Activated naive CD8-positive, alpha-beta T cell treated with anti-CD3 and anti-CD28 coated beads, Interleukin-2, amount 50 U/mL, for 16 hours (primary cell): ENCODE results near the gene SRF.

Source experiments
- DNase-seq: peaks from one replicate; pipeline ENCODE4 v3.0.0-alpha.2; 2020; ENCODE audit warnings: low read depth, low spot score

SRF gene

GRCh38 chr6:43216200-43216599 lies 45.1 kb downstream of the SRF start:
- no peak for DNase-seq

- DNase-seq: no peak
These were observed 46.3 kb downstream of the SRF start for GRCh38 chr6:43217351-43217750.

GRCh38 chr6:43219119-43219518 lies 48.0 kb downstream of the SRF start:
- no peak for DNase-seq

- no peak for DNase-seq
These were observed 48.7 kb downstream of the SRF start for GRCh38 chr6:43219814-43220213.

- no peak for DNase-seq
These were observed 49.4 kb downstream of the SRF start for GRCh38 chr6:43220439-43220951.

GRCh38 chr6:43221046-43221972 lies 50.2 kb downstream of the SRF start:
- DNase-seq: no peak

- no peak for DNase-seq
These were observed 51.5 kb downstream of the SRF start for GRCh38 chr6:43222418-43223059.

GRCh38 chr6:43223175-43223574 lies 52.1 kb downstream of the SRF start:
- DNase-seq: no peak

- DNase-seq: no peak
These were observed 55.3 kb downstream of the SRF start for GRCh38 chr6:43226192-43226851.

- peak; percentile 51 for DNase-seq
These were observed 58.1 kb downstream of the SRF start, which contains the start of gene DNPH1 for GRCh38 chr6:43228951-43229802. Gene DNPH1, minus strand, starts transcription at chr6:43229481. Its CDS starts 25 bp downstream, at chr6:43229456.

- DNase-seq: no peak
These were observed 58.9 kb downstream of the SRF start for GRCh38 chr6:43229803-43230620.

- no peak for DNase-seq
These were observed 60.0 kb downstream of the SRF start for GRCh38 chr6:43231053-43231452.
